DOHH2 (cell line): ENCODE data around the gene CTTNBP2NL.

Experiments
- H3F3A ChIP-seq: fragments of 200-600 bp; sonication (generic), shearing (Covaris generic); 2 replicates; pipeline ENCODE4 v1.6.0; 2016; ENCODE audit warnings: antibody characterized with exemption, mild to moderate bottlenecking; ENCODE audit not compliant: control insufficient read depth, insufficient read depth
- H3K27ac ChIP-seq: fragments of 200-600 bp; sonication (generic); 2 replicates; pipeline ENCODE4 v1.5.1; 2014; ENCODE audit warnings: low read depth, mild to moderate bottlenecking, low read length, moderate library complexity
- H3K27me3 ChIP-seq: fragments of 200-600 bp; sonication (generic); 2 replicates; pipeline ENCODE4 v1.6.1; 2014; ENCODE audit warnings: mild to moderate bottlenecking, low read length, mixed read lengths; ENCODE audit not compliant: control insufficient read depth
- H3K36me3 ChIP-seq: fragments of 200-600 bp; sonication (generic); 2 replicates; pipeline ENCODE4 v1.6.1; 2014; ENCODE audit warnings: mild to moderate bottlenecking, low read length, moderate library complexity, mixed read lengths; ENCODE audit not compliant: control insufficient read depth
- H3K4me1 ChIP-seq: fragments of 200-600 bp; sonication (generic); 2 replicates; pipeline ENCODE4 v1.6.1; 2014; ENCODE audit warnings: mild to moderate bottlenecking, low read length, mixed read lengths; ENCODE audit not compliant: control insufficient read depth
- H3K4me2 ChIP-seq: fragments of 200-600 bp; sonication (generic); 2 replicates; pipeline ENCODE4 v1.6.0; 2014; ENCODE audit warnings: mild to moderate bottlenecking, low read length, moderate library complexity
- H3K4me3 ChIP-seq: fragments of 200-600 bp; sonication (generic); 2 replicates; pipeline ENCODE4 v1.5.1; 2014; ENCODE audit warnings: mild to moderate bottlenecking, low read length, mixed read lengths
- H3K79me2 ChIP-seq: fragments of 200-600 bp; sonication (generic); 2 replicates; pipeline ENCODE4 v1.6.1; 2014; ENCODE audit warnings: mild to moderate bottlenecking, low read length, mixed read lengths; ENCODE audit not compliant: control insufficient read depth
- H3K9me2 ChIP-seq: fragments of 200-600 bp; sonication (generic); replicated peaks from 2 replicates; pipeline ENCODE4 v1.6.1; 2014; ENCODE audit warnings: mild to moderate bottlenecking, low read length, mixed read lengths; ENCODE audit not compliant: control insufficient read depth
- H3K9me3 ChIP-seq: fragments of 200-600 bp; sonication (generic); 2 replicates; pipeline ENCODE4 v1.6.1; 2014; ENCODE audit warnings: antibody characterized with exemption, low read length, mixed read lengths; ENCODE audit not compliant: control insufficient read depth, insufficient read depth
- H4K20me1 ChIP-seq: fragments of 200-600 bp; sonication (generic); 2 replicates; pipeline ENCODE4 v1.6.0; 2014; ENCODE audit warnings: low read depth, mild to moderate bottlenecking, antibody characterized with exemption, low read length, moderate library complexity; ENCODE audit not compliant: control insufficient read depth, insufficient read depth
- CTCF ChIP-seq: fragments of 200-600 bp; sonication (generic); IDR thresholded peaks from one replicate; pipeline ENCODE4 v1.5.1; 2014; ENCODE audit warnings: antibody characterized with exemption, mild to moderate bottlenecking, low read depth, low read length; ENCODE audit not compliant: poor library complexity, severe bottlenecking
- EZH2phosphoT487 ChIP-seq: fragments of 200-600 bp; sonication (generic); IDR thresholded peaks from 2 replicates; pipeline ENCODE4 v1.6.1; 2017; ENCODE audit warnings: borderline replicate concordance, mild to moderate bottlenecking, antibody characterized with exemption, low read length, moderate library complexity, mixed read lengths

CTTNBP2NL gene

GRCh38 chr1:112508278-112509004, 112.4 kb downstream of the CTTNBP2NL start, which contains the start of gene WNT2B:
TSS of gene WNT2B (plus strand) at chr1:112508965. CDS start at chr1:112509263, 298 bp downstream.
- peak within 1 kb of the TSS; percentile 83 for H3K4me3 ChIP-seq
- peaks cover 18% of the 10 kb centered on the region for H3F3A ChIP-seq
- no peaks in the 10 kb centered on the region for H3K79me2 ChIP-seq
- peak within 1 kb of the TSS; percentile 94 for H3K4me2 ChIP-seq
- no peaks in the 10 kb centered on the region for H3K9me2 ChIP-seq
- no peaks in the 10 kb centered on the region for H3K36me3 ChIP-seq
- no peaks in the 10 kb centered on the region for H3K9me3 ChIP-seq
- H4K20me1 ChIP-seq = no peaks in the 10 kb centered on the region
- TF ChIP-seq EZH2phosphoT487 (no peak; the same call in 1 of the 2 replicates), CTCF (no peak)
- peaks cover 21% of the 10 kb centered on the region for H3K27me3 ChIP-seq
- H3K4me1 ChIP-seq = peaks cover 56% of the 10 kb centered on the region
- H3K27ac ChIP-seq = no peak within 1 kb of the TSS

GRCh38 chr1:112509005-112509659, 113.1 kb downstream of the CTTNBP2NL start:
- Histone ChIP-seq H3K36me3 (no peaks in the 10 kb centered on the region), H3K27me3 (peaks cover 19% of the 10 kb centered on the region), H3K4me3 (peak overlapping the region; percentile 83), H3K9me2 (no peaks in the 10 kb centered on the region), H3F3A (peaks cover 18% of the 10 kb centered on the region), H4K20me1 (no peaks in the 10 kb centered on the region), H3K9me3 (no peaks in the 10 kb centered on the region), H3K27ac (no peak overlapping the region), H3K4me2 (peak overlapping the region; percentile 94), H3K4me1 (peaks cover 49% of the 10 kb centered on the region), H3K79me2 (no peaks in the 10 kb centered on the region)
- TF ChIP-seq CTCF (no peak), EZH2phosphoT487 (no peak)

GRCh38 chr1:112509660-112510178, 113.7 kb downstream of the CTTNBP2NL start:
- no peak overlapping the region for H3K4me2 ChIP-seq
- no peaks in the 10 kb centered on the region for H4K20me1 ChIP-seq
- H3K9me2 ChIP-seq = no peaks in the 10 kb centered on the region
- H3K79me2 ChIP-seq = no peaks in the 10 kb centered on the region
- no peak overlapping the region for H3K4me3 ChIP-seq
- peaks cover 18% of the 10 kb centered on the region for H3F3A ChIP-seq
- peaks cover 19% of the 10 kb centered on the region for H3K27me3 ChIP-seq
- peaks cover 43% of the 10 kb centered on the region for H3K4me1 ChIP-seq
- TF ChIP-seq CTCF (no peak), EZH2phosphoT487 (no peak)
- no peaks in the 10 kb centered on the region for H3K36me3 ChIP-seq
- H3K27ac ChIP-seq = no peak overlapping the region
- no peaks in the 10 kb centered on the region for H3K9me3 ChIP-seq
